ACHN (cell line): ENCODE measurements around the gene C20orf173.
"Not testable (repeated sequence)": the region's sequence is repeated elsewhere in the genome, so short reads cannot be mapped to it uniquely, and the experiment has no call there.

ENCODE experiments used
- DNase-seq: peaks from one replicate; pipeline ENCODE4 v3.0.0-alpha.2; 2015
- in situ Hi-C: cut with HindIII; loops from 2 replicates; pipeline ENCODE4 v1.10.0; 2017; ENCODE audit warnings: low sequenced_read_pairs, low pct_ligation_motif_present, low pct_unique_long_range_greater_than_20kb

Gene C20orf173, protein sequence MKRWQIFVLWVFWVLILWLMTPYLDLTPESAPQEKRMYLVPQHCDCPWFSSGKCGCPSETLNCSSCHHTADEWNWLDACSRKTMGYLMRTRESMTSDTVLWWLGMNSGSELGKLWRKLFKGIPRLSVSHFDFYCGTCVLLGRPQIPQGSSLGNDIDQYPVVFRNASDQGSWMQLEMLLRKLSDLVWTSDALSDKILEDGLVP

DNA sequence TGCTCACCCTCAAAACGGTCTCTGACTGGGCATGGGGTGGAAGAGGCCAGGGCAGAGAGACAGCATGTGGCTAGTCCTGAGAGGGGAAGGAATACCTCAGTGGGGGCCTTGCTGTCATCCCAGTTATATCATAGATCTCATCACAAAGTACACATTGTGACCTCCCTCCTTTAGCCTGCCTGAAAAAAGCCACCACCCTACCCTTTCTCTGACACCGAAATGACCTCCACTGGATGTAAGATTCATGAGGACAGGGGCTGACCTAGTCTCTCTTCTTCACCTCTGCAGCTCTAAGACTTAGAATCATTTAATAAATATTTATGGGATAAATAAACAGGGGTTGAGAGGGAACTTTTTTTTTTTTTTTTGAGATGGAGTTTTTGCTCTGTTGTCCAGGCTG lies at the start of gene C20orf173:
Gene C20orf173 (minus strand): TSS at position 101 of the 400 bp plus-strand sequence. CDS start 279 bp downstream, outside the sequence.
- no peak for DNase-seq
- in situ Hi-C loops = no loop called here

DNA sequence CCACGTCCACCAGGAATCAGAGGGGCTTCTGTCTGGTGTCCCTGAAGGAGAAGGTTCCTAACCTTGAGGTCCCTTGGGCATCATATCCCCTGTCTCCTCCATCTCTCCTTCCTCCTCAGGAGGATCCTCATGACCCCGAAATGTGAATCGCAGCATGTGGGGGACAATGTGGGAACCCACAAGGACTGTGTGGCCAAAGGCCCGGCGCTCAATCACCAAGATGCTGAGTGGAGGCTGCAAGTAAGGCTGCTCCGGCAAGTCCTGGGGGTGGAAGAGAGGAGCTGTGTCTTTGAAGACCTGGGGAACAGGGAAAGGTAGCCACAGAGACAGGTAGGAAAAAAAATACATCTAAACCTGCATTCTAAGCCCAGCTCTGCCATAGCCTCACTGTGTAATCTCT lies 49.7 kb upstream of the C20orf173 start:
- in situ Hi-C loops = no loop called here

DNA sequence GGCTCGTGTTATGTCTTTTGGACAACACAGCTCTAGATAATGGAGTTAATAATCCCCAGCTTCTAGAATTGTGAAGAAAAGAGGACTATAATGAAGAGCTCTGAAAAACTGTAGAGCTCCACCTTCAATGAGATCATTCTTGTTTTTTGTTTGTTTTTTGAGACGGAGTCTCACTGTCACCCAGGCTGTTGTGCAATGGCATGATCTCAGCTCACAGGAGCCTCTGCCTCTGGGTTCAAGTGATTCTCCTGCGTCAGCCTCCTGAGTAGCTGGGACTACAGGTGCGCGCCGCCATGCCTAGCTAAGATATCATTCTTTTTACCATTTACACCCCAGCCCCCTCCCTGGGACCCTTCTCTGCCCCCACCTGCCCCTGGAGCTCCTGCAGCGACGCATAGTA lies 49.0 kb upstream of the C20orf173 start:
- DNase-seq = no peak
- in situ Hi-C loops = no loop called here

More for the DNA sequence above, 49.7 kb upstream of the C20orf173 start:
- no peak for DNase-seq

DNA sequence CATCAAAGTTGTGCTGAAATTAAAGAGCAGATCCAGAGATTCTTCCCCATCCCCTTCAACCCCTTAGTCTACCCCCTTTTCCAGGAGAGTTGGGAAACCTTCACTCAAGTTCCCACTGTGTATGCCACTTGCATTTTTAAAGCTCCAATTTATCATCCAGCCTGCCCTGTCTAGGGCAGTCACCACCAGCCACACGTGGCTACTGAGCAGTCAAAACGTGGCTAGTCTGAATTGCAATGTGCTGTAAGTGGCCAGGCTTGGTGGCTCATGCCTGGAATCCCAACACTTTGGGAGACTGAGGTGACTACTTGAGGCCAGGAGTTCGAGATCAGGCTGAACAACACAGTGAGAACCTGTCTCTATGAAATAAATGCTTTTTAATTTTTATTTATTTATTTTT lies 47.4 kb upstream of the C20orf173 start:
- in situ Hi-C loops = no loop called here
- no peak for DNase-seq

DNA sequence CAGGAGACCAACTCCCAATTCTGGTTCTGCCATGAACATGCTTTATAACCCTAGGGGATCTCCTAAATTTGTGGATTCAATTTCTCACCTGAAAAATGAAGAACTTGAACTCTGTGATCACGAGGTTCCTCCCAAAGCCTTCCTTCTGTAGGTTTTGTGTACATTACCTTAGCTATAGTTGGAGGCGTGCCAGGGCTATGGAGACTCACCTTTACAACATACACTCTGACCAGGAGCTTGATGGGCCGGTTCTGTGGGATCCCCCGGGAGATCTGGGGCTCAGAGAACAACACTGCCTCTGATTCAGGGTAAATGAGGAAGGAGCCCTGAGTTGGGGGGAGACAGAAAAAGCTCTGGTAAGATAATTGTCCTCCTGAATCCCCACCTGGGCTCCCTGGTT lies 46.5 kb upstream of the C20orf173 start:
- in situ Hi-C loops = no loop called here
- no peak for DNase-seq

DNA sequence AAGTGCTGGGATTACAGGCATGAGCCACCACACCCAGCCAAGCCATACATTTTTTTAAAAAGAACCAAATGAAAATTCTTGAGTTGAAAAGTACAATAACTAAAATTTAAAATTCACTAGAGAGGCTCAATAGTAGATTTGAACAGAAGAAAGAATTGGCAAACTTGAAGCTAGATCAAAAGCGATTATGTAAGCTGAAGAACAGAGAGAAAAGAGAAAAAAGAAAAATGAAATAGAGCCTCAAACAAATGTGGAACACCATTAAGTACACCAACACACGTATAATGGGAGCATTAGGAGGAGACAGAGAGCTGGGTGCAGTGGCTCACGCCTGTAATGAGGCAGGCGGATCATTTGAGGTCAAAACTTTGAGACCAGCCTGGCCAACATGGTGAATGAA lies 43.4 kb upstream of the C20orf173 start:
- in situ Hi-C loops = no loop called here

DNA sequence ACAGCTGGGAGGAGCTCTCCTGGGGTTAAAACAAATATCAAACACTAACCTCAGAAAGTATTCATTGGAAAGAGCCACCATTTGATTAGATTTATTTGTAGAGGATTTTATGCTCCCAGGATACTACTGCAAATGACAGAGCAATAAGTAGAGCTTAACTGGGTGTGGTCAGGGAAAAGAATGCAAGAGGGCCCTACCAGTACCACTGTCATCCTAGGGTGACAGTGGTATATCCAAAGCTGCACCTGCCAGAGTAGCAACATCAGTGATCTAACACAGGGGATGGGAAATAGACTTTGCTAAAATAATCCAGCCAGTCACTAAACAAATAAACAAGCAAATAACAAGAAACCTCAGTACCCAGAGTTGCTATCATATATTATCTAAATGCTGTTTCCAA lies 42.1 kb upstream of the C20orf173 start:
- in situ Hi-C loops = no loop called here
- DNase-seq = no peak

More for the DNA sequence above, 43.4 kb upstream of the C20orf173 start:
- DNase-seq = no peak

DNA sequence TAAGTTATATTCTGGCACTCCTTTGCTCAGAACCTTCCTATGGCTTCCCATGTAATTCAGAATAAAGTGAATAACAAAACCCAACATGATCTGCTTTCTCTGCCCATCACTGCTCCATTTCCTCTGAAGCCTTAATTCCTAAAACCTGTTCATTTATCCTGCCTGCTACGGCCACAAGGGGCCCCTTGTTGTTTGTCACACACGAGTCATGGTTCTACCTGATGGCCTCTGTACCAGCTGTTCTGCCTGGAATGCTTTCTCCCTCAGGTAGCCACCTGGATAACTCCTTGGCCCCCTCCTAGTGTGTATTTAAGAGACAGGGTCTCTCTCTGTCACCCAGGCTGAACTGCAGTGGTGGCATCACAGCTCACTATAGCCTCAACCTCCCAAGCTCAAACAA lies 39.2 kb upstream of the C20orf173 start:
- in situ Hi-C loops = no loop called here
- peak; percentile 8 for DNase-seq

DNA sequence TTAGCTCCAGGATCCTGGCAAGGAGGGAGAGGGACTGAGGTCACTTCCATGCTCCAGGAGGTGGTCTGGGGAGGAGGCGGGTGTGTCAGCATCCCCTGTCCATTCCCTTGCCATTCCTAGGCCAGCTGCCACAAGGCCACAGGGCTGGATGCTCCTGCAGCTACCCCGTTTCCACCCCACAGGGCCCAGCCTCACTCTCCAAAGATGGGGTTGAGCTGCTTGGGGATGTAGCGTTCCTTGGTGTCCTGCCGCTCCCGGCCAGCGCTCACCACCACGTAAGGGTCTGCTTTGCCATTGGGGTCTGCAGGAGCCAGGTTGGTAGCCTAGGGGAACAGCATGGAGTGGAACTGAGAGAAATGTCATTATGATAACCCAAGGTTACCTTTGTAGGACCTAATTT lies 35.5 kb upstream of the C20orf173 start:
- DNase-seq = no peak
- in situ Hi-C loops = no loop called here

DNA sequence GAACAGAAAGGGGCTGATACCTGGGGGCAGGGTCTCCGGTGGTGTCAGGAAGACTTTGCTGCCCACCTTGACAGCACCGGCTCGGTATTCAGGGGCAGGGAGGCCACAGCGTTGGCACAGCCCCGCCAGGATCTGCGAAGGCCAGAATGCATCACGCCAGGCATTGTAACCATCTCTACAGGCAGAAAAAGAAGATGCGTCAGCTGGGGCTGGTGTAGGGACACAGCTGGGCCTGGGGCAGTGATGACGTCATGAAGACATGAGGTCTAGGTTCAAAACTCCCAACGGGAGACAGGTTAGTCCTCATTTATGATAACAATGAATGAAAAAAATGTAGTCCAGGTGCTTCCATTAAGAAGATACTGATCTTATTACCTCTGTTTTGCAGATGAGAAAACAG lies 34.4 kb upstream of the C20orf173 start:
- DNase-seq = no peak
- in situ Hi-C loops = no loop called here

DNA sequence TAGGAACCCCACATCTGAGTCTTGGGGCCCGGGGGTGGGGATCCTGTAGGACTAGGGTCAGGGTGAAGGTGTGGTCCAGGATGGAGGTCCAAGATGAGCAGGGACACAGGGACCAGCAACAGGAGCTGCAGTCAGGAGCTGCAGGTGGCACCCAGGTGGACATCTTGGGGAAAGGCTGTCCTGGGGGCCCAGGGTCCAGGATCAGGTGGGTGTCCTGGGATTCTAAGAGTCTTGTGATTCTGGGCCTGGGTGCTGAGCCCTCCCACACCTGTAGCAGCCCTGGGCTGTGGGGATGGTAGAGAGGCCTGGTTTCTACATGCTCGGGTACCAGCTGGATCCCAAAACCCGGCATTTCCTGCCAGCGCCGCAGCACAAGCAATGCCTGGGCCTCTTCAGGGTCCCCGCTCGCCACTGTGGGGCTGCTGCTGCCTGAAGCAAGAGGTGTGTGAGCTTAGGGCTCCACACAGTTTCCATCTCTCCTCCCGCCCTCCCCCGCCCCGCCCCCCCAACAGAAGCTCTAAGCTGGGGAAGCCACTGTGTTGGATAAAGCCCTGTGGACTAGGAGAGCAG lies 33.2 kb upstream of the C20orf173 start:
- in situ Hi-C loops = no loop called here
- DNase-seq = no peak

DNA sequence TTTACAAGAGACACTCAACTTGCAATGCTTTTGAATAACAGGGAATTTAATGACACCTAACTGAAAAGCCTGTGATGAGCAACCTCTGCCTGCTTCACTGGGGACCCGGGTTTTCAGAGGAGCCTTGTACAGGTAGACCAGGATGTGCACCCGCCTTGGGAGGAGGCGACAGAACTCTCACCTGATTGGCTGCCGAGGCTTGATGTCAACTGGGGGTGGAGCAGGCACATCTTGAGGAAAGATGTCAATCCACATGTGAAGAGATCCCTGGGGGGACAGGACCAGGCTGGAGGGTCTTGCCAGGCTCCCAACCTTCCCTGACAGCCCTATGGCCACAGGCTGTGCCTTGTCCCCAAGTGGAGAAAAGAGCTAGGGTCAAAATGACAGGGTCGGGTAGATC lies 32.2 kb upstream of the C20orf173 start:
- DNase-seq = no peak
- in situ Hi-C loops = no loop called here

DNA sequence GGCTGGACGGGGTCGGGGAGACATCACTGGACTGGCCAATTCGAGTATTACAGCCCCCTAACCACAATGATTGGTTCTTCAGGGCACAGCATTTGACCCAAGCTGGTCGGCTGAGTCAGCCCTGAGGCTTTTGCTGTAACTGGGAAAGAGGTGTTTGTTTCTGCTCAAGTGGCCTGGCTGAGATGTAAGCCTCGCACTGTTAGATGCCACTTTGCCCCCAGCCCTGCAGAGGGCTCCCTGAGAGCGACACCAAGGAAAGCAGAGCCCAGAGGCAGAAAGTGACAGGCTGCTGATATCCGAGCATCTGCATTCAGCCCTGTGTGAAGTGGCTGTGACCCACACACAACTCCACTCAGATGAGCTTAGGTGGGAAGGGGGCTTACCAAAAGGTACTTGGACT lies 31.8 kb upstream of the C20orf173 start:
- in situ Hi-C loops = no loop called here
- DNase-seq = peak; percentile 76

DNA sequence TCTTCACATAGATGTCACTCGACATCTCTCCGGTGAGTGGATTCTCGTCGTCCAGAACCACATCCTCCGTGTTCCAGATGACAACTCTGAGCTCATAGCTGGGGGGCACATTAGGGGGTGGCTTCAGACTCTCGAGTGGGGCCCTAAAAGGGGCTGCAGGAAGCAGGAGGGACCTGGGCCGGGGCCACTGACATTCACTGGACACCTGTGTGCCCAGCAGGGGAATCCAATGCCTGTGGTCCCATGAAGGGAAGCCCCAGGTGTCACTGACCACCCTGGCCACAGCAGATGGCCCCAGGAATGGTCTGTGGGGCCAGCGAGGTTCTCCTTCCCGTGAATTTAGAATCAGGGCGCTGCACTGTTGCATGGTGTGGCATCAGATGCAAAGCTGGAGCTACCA lies 31.1 kb upstream of the C20orf173 start:
- DNase-seq = no peak
- in situ Hi-C loops = no loop called here

DNA sequence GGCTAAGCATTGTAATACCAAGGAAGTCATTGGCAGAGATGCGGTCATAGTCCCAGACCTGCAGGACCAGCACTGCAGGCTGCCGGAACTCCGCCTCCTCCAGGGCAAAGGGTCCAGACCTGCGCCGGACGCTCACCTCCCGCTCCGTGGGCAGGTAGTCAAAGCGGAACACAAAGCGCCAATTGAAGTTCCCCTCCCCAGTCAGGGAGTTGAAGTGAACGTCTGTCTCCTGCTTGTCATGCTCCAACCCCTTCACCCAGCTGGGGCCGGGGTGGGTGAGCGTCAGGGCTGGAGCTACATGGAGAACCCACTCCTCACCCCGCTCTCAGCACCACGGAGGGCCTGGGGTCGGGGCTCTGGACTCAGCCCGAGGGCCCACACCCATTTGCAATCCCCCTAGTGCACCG lies 30.7 kb upstream of the C20orf173 start:
- no peak for DNase-seq
- in situ Hi-C loops = no loop called here

DNA sequence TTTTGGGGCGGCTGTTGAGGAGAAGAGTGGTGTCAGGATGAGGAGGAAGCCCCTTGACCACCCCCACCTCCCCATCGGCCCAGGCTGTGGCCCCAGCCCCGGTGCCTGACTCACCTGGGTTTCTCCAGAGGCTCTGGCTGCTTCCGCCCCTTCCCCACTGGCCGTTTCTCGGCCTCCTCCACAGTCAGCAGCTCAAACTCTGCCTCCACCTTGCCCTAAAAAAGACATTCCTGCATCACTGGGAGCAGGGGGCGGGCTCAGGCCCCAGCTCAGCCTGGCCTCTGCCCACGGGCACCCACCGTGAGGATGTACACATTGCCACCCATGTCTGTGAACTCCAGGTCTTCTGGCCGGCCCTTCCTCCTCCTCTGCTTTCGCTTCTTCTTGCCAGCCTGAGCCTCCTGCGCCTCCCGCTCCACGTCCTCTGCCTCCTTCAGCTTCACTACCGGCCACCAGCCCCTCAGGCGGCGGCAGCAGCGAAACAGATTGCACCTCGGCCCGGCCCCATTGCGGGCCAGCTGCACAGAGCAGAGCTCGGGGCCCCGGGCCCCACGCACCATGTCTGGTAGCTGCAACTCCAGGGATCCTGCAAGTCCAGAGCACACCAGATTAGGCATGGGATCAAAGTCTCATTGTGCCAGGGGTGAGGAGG lies 29.7 kb upstream of the C20orf173 start:
- no peak for DNase-seq

DNA sequence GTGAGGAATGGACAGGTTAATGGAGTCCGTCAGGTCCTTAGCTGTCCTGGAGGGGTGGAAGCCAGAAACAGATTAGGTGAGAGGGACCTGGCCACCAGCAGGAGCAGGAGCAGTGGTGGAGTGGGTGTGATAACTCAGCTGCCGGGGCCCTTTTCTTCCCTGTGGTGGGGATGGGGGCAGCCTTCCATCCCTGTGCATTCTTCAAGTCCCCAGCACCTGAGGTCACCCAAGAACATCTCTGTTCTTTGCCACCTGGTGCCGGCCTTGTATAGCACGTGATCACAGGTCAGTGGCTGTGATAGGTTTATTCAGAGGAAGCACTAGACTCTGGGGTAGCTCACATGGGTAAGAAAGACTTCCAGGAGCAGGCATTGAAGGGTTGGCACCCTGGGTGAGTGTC lies 29.0 kb upstream of the C20orf173 start:
- no peak for DNase-seq
- in situ Hi-C loops = no loop called here

More for the DNA sequence above, 29.7 kb upstream of the C20orf173 start:
- in situ Hi-C loops = no loop called here

DNA sequence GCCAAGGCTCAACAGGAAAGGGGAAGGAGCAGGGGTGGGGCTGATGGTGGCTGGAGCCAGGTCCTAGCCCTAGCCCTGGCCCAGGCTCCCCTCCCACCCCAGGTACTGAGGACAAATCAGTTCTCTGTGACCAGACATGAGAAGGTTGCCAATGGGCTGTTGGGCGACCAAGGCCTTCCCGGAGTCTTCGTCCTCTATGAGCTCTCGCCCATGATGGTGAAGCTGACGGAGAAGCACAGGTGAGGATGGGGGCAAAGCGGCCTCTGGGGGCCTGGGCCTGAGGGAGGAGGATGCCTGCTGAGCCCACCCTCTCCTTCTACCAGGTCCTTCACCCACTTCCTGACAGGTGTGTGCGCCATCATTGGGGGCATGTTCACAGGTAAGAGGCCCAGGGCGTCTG lies 27.4 kb upstream of the C20orf173 start:
- no peak for DNase-seq
- in situ Hi-C loops = no loop called here

DNA sequence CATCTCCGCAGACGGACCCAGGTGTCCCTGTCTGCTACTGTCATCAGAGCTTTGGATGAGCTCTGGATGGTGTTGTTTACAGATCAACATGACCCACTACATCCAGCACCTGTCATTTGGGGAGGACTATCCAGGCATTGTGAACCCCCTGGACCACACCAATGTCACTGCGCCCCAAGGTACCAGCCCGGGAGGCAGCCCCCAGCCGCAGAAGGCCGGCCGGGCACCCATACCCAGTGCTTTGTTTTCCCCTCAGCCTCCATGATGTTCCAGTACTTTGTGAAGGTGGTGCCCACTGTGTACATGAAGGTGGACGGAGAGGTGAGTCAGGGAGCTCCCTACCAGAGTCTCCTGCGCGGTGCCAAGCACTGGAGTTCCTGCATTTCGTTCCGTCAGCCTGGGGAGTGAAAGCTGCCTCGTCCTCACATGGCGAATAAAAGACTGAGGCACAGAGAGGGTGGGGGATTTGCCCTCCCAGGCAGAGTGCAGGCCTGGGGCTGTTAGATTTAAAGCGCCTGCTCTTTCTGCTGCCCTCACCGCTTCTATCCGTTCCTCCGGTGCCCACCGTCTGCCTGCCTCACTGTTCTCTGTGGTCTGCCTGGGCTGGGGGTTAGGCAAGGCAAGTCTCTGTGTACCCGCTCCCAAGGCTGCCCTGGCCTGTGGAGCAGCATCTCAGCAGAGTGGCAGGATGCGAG lies 26.6 kb upstream of the C20orf173 start:
- in situ Hi-C loops = no loop called here
- DNase-seq = no peak

DNA sequence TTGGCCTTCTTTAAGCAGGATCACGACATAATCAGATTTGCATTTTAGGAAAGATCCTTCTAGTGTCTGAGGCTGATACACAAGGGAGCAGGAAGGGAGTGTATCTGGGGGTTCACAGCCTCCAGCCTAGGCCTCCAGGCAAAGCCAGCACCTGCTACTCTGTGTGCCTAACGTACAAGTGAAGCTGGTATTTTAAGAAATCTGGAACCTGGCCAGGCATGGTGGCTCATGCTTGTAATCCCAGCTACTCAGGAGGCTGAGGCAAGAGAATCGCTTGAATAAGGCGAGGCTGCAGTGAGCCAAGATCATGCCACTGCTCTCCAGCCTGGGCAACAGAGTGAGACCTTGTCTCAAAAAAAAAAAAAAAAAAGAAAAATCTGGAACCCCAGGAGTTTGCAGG lies 26.0 kb upstream of the C20orf173 start:
- DNase-seq, in situ Hi-C loops: not testable (repeated sequence)
